Activated T-cell treated with anti-CD3 and anti-CD28 coated beads, Interleukin-2, amount 50 U/mL, for 4 hours (primary cell): ENCODE data around the gene WFDC10A. TPM values are rescaled to one million over a fixed set of nuclear protein-coding genes. Genes with fewer than 3 reads are reported as not detected.
"Not testable (repeated sequence)": the region's sequence is repeated elsewhere in the genome, so short reads cannot be mapped to it uniquely, and the experiment has no call there.

Experiments
- ATAC-seq, 2 donors: fragments of 200-7000 bp; cut with Tn5 transposase; one replicate each; pipeline ENCODE4 v1.10.0; 2021
- DNase-seq: peaks from one replicate; pipeline ENCODE4 v3.0.0-alpha.2; 2020
- H3K27me3 Mint-ChIP-seq: one replicate; pipeline ENCODE4 v1.8.0; 2021; ENCODE audit warnings: low read depth, mixed read lengths
- H3K36me3 Mint-ChIP-seq: one replicate; pipeline ENCODE4 v1.8.0; 2022; ENCODE audit warnings: mixed read lengths; ENCODE audit not compliant: insufficient read depth
- H3K4me1 Mint-ChIP-seq: one replicate; pipeline ENCODE4 v1.8.0; 2021; ENCODE audit warnings: low read depth, mixed read lengths
- H3K4me3 Mint-ChIP-seq: one replicate; pipeline ENCODE4 v1.8.0; 2021; ENCODE audit warnings: mild to moderate bottlenecking, moderate library complexity, mixed read lengths
- H3K9me3 Mint-ChIP-seq: one replicate; pipeline ENCODE4 v1.8.0; 2021; ENCODE audit warnings: mixed read lengths
- total RNA-seq, 3 donors: library from RNA; stranded (reverse); gene quantifications; one replicate each; pipeline ENCODE4 v1.2.1, GENCODE V29; 2021

WFDC10A gene
- total RNA-seq, 3 donors from 2014 or later, result not detected

GRCh38 chr20:45626540-45626939 lies 3.0 kb upstream of the WFDC10A start:
- no peaks in the 10 kb centered on the region for H3K9me3 Mint-ChIP-seq
- no peaks in the 10 kb centered on the region for H3K36me3 Mint-ChIP-seq
- no peak for ATAC-seq
- H3K27me3 Mint-ChIP-seq, result peaks cover 33% of the 10 kb centered on the region
- peaks cover 3% of the 10 kb centered on the region for H3K4me1 Mint-ChIP-seq
- no peak for DNase-seq
- no peak overlapping the region for H3K4me3 Mint-ChIP-seq

GRCh38 chr20:45630371-45630770 lies 832 bp downstream of the WFDC10A start:
- Mint-ChIP-seq H3K4me3 (no peak overlapping the region), H3K4me1 (peaks cover 3% of the 10 kb centered on the region), H3K36me3 (no peaks in the 10 kb centered on the region), H3K9me3 (no peaks in the 10 kb centered on the region), H3K27me3 (peaks cover 39% of the 10 kb centered on the region)
- no peak for ATAC-seq
- DNase-seq, result no peak

- Mint-ChIP-seq H3K4me1 (peaks cover 3% of the 10 kb centered on the region), H3K27me3 (peaks cover 39% of the 10 kb centered on the region), H3K36me3 (no peaks in the 10 kb centered on the region), H3K9me3 (no peaks in the 10 kb centered on the region), H3K4me3 (no peak within 1 kb of the TSS)
- DNase-seq, result no peak
- no peak for ATAC-seq
Measured at GRCh38 chr20:45631184-45631583, 1.6 kb downstream of the WFDC10A start, which contains the start of gene WFDC9. Gene WFDC9, minus strand, starts transcription at chr20:45631284. Its CDS starts 21,103 bp downstream, at chr20:45610181.

- DNase-seq (no peak), ATAC-seq (no peak)
- Mint-ChIP-seq H3K4me3 (no peak overlapping the region), H3K27me3 (peaks cover 13% of the 10 kb centered on the region), H3K36me3 (no peaks in the 10 kb centered on the region), H3K4me1 (no peaks in the 10 kb centered on the region), H3K9me3 (no peaks in the 10 kb centered on the region)
Measured at GRCh38 chr20:45636513-45636912, 7.0 kb downstream of the WFDC10A start.

GRCh38 chr20:45639687-45640086 lies 10.1 kb downstream of the WFDC10A start:
- Mint-ChIP-seq H3K9me3 (no peaks in the 10 kb centered on the region), H3K4me1 (no peaks in the 10 kb centered on the region), H3K36me3 (no peaks in the 10 kb centered on the region), H3K4me3 (no peak overlapping the region), H3K27me3 (peaks cover 3% of the 10 kb centered on the region)
- DNase-seq (no peak), ATAC-seq (no peak)

GRCh38 chr20:45641076-45641475 lies 11.5 kb downstream of the WFDC10A start:
- not testable (repeated sequence) for H3K36me3 Mint-ChIP-seq, DNase-seq

GRCh38 chr20:45645869-45646268 lies 16.3 kb downstream of the WFDC10A start:
- not testable (repeated sequence) for H3K4me1 Mint-ChIP-seq, H3K9me3 Mint-ChIP-seq, H3K36me3 Mint-ChIP-seq, DNase-seq, ATAC-seq, H3K27me3 Mint-ChIP-seq, H3K4me3 Mint-ChIP-seq

More at GRCh38 chr20:45641076-45641475, 11.5 kb downstream of the WFDC10A start:
- H3K4me1 Mint-ChIP-seq, H3K27me3 Mint-ChIP-seq, H3K9me3 Mint-ChIP-seq, ATAC-seq, H3K4me3 Mint-ChIP-seq: not testable (repeated sequence)

- Mint-ChIP-seq H3K36me3 (no peaks in the 10 kb centered on the region), H3K4me1 (no peaks in the 10 kb centered on the region), H3K4me3 (no peak overlapping the region), H3K27me3 (peaks cover 11% of the 10 kb centered on the region), H3K9me3 (no peaks in the 10 kb centered on the region)
- ATAC-seq (no peak), DNase-seq (no peak)
Measured at GRCh38 chr20:45646875-45647274, 17.3 kb downstream of the WFDC10A start.

GRCh38 chr20:45647441-45648050 lies 18.0 kb downstream of the WFDC10A start:
- no peaks in the 10 kb centered on the region for H3K9me3 Mint-ChIP-seq
- DNase-seq (no peak), ATAC-seq (no peak)
- H3K4me3 Mint-ChIP-seq, result no peak overlapping the region
- no peaks in the 10 kb centered on the region for H3K36me3 Mint-ChIP-seq
- H3K4me1 Mint-ChIP-seq, result no peaks in the 10 kb centered on the region
- peaks cover 11% of the 10 kb centered on the region for H3K27me3 Mint-ChIP-seq

GRCh38 chr20:45649312-45649863 lies 19.8 kb downstream of the WFDC10A start:
- no peak for DNase-seq
- Mint-ChIP-seq H3K36me3 (no peaks in the 10 kb centered on the region), H3K4me3 (no peak overlapping the region), H3K9me3 (no peaks in the 10 kb centered on the region), H3K27me3 (peaks cover 10% of the 10 kb centered on the region), H3K4me1 (no peaks in the 10 kb centered on the region)
- ATAC-seq, result no peak

- not testable (repeated sequence) for H3K4me3 Mint-ChIP-seq, DNase-seq, H3K36me3 Mint-ChIP-seq, ATAC-seq, H3K4me1 Mint-ChIP-seq, H3K9me3 Mint-ChIP-seq
- peaks cover 19% of the 10 kb centered on the region for H3K27me3 Mint-ChIP-seq
Measured at GRCh38 chr20:45651726-45652125, 22.2 kb downstream of the WFDC10A start.

- H3K4me1 Mint-ChIP-seq, H3K9me3 Mint-ChIP-seq, H3K36me3 Mint-ChIP-seq, ATAC-seq, H3K4me3 Mint-ChIP-seq, DNase-seq: not testable (repeated sequence)
- H3K27me3 Mint-ChIP-seq, result peaks cover 10% of the 10 kb centered on the region
Measured at GRCh38 chr20:45657038-45657437, 27.5 kb downstream of the WFDC10A start.

GRCh38 chr20:45670139-45670538 lies 40.6 kb downstream of the WFDC10A start, which contains the start of gene WFDC11:
Gene WFDC11, minus strand, starts transcription at chr20:45670239. Its CDS starts 19,639 bp downstream, at chr20:45650600.
- Mint-ChIP-seq H3K9me3 (peaks cover 4% of the 10 kb centered on the region), H3K27me3 (peaks cover 26% of the 10 kb centered on the region), H3K4me1 (no peaks in the 10 kb centered on the region), H3K4me3 (no peak within 1 kb of the TSS), H3K36me3 (peaks cover 2% of the 10 kb centered on the region)
- ATAC-seq (no peak), DNase-seq (no peak)

GRCh38 chr20:45672765-45673164 lies 43.2 kb downstream of the WFDC10A start:
- Mint-ChIP-seq H3K36me3 (no peaks in the 10 kb centered on the region), H3K9me3 (peaks cover 22% of the 10 kb centered on the region), H3K27me3 (peaks cover 15% of the 10 kb centered on the region), H3K4me1 (no peaks in the 10 kb centered on the region), H3K4me3 (no peak overlapping the region)
- DNase-seq, result no peak
- no peak for ATAC-seq

- peaks cover 3% of the 10 kb centered on the region for H3K36me3 Mint-ChIP-seq
- no peak for DNase-seq
Measured at GRCh38 chr20:45679650-45680049, 50.1 kb downstream of the WFDC10A start.

More at GRCh38 chr20:45679650-45680049, 50.1 kb downstream of the WFDC10A start:
- no peak for ATAC-seq
- Mint-ChIP-seq H3K4me3 (no peak overlapping the region), H3K4me1 (no peaks in the 10 kb centered on the region), H3K9me3 (peaks cover 39% of the 10 kb centered on the region), H3K27me3 (peaks cover 9% of the 10 kb centered on the region)
